DOHH2 (cell line): Measurements from ENCODE around the gene SH3TC2.

Source experiments
- H3F3A ChIP-seq: fragments of 200-600 bp; sonication (generic), shearing (Covaris generic); 2 replicates; pipeline ENCODE4 v1.6.0; 2016; ENCODE audit warnings: antibody characterized with exemption, mild to moderate bottlenecking; ENCODE audit not compliant: control insufficient read depth, insufficient read depth
- H3K27ac ChIP-seq: fragments of 200-600 bp; sonication (generic); 2 replicates; pipeline ENCODE4 v1.5.1; 2014; ENCODE audit warnings: low read depth, mild to moderate bottlenecking, low read length, moderate library complexity
- H3K27me3 ChIP-seq: fragments of 200-600 bp; sonication (generic); 2 replicates; pipeline ENCODE4 v1.6.1; 2014; ENCODE audit warnings: mild to moderate bottlenecking, low read length, mixed read lengths; ENCODE audit not compliant: control insufficient read depth
- H3K36me3 ChIP-seq: fragments of 200-600 bp; sonication (generic); 2 replicates; pipeline ENCODE4 v1.6.1; 2014; ENCODE audit warnings: mild to moderate bottlenecking, low read length, moderate library complexity, mixed read lengths; ENCODE audit not compliant: control insufficient read depth
- H3K4me1 ChIP-seq: fragments of 200-600 bp; sonication (generic); 2 replicates; pipeline ENCODE4 v1.6.1; 2014; ENCODE audit warnings: mild to moderate bottlenecking, low read length, mixed read lengths; ENCODE audit not compliant: control insufficient read depth
- H3K4me2 ChIP-seq: fragments of 200-600 bp; sonication (generic); 2 replicates; pipeline ENCODE4 v1.6.0; 2014; ENCODE audit warnings: mild to moderate bottlenecking, low read length, moderate library complexity
- H3K4me3 ChIP-seq: fragments of 200-600 bp; sonication (generic); 2 replicates; pipeline ENCODE4 v1.5.1; 2014; ENCODE audit warnings: mild to moderate bottlenecking, low read length, mixed read lengths
- H3K79me2 ChIP-seq: fragments of 200-600 bp; sonication (generic); 2 replicates; pipeline ENCODE4 v1.6.1; 2014; ENCODE audit warnings: mild to moderate bottlenecking, low read length, mixed read lengths; ENCODE audit not compliant: control insufficient read depth
- H3K9me2 ChIP-seq: fragments of 200-600 bp; sonication (generic); replicated peaks from 2 replicates; pipeline ENCODE4 v1.6.1; 2014; ENCODE audit warnings: mild to moderate bottlenecking, low read length, mixed read lengths; ENCODE audit not compliant: control insufficient read depth
- H3K9me3 ChIP-seq: fragments of 200-600 bp; sonication (generic); 2 replicates; pipeline ENCODE4 v1.6.1; 2014; ENCODE audit warnings: antibody characterized with exemption, low read length, mixed read lengths; ENCODE audit not compliant: control insufficient read depth, insufficient read depth
- H4K20me1 ChIP-seq: fragments of 200-600 bp; sonication (generic); 2 replicates; pipeline ENCODE4 v1.6.0; 2014; ENCODE audit warnings: low read depth, mild to moderate bottlenecking, antibody characterized with exemption, low read length, moderate library complexity; ENCODE audit not compliant: control insufficient read depth, insufficient read depth
- CTCF ChIP-seq: fragments of 200-600 bp; sonication (generic); IDR thresholded peaks from one replicate; pipeline ENCODE4 v1.5.1; 2014; ENCODE audit warnings: antibody characterized with exemption, mild to moderate bottlenecking, low read depth, low read length; ENCODE audit not compliant: poor library complexity, severe bottlenecking
- EZH2phosphoT487 ChIP-seq: fragments of 200-600 bp; sonication (generic); IDR thresholded peaks from 2 replicates; pipeline ENCODE4 v1.6.1; 2017; ENCODE audit warnings: borderline replicate concordance, mild to moderate bottlenecking, antibody characterized with exemption, low read length, moderate library complexity, mixed read lengths

SH3TC2 gene

GRCh38 chr5:149063017-149063687 is at the start of gene SH3TC2:
Gene SH3TC2 (minus strand): TSS chr5:149063062. CDS start chr5:149063022, 40 bp downstream.
- Histone ChIP-seq H3K4me2 (no peak within 1 kb of the TSS), H3K27me3 (no peaks in the 10 kb centered on the region), H3K36me3 (no peaks in the 10 kb centered on the region), H3K27ac (no peak within 1 kb of the TSS), H4K20me1 (no peaks in the 10 kb centered on the region), H3K4me1 (no peaks in the 10 kb centered on the region), H3K9me3 (no peaks in the 10 kb centered on the region), H3K4me3 (no peak within 1 kb of the TSS), H3K79me2 (no peaks in the 10 kb centered on the region), H3F3A (no peaks in the 10 kb centered on the region), H3K9me2 (no peaks in the 10 kb centered on the region)
- no peak for TF ChIP-seq EZH2phosphoT487
- no peak for TF ChIP-seq CTCF

- Histone ChIP-seq H3K4me3 (no peak overlapping the region), H3K4me2 (no peak overlapping the region), H3K36me3 (no peaks in the 10 kb centered on the region), H3F3A (no peaks in the 10 kb centered on the region), H3K9me2 (no peaks in the 10 kb centered on the region), H3K4me1 (no peaks in the 10 kb centered on the region), H4K20me1 (no peaks in the 10 kb centered on the region), H3K27ac (no peak overlapping the region), H3K79me2 (no peaks in the 10 kb centered on the region), H3K27me3 (peaks cover 10% of the 10 kb centered on the region; the same call in 1 of the 2 replicates), H3K9me3 (no peaks in the 10 kb centered on the region)
- no peak for TF ChIP-seq CTCF
- TF ChIP-seq EZH2phosphoT487: no peak
Observed at GRCh38 chr5:149110406-149110805, 47.5 kb upstream of the SH3TC2 start.

- Histone ChIP-seq H3K36me3 (no peaks in the 10 kb centered on the region), H3K9me3 (no peaks in the 10 kb centered on the region), H3K4me3 (no peak overlapping the region), H3K4me1 (no peaks in the 10 kb centered on the region), H3K27ac (no peak overlapping the region), H3K9me2 (no peaks in the 10 kb centered on the region), H3F3A (no peaks in the 10 kb centered on the region), H3K27me3 (peaks cover 5% of the 10 kb centered on the region; the same call in 1 of the 2 replicates), H4K20me1 (no peaks in the 10 kb centered on the region), H3K4me2 (no peak overlapping the region), H3K79me2 (no peaks in the 10 kb centered on the region)
- TF ChIP-seq EZH2phosphoT487: no peak
- TF ChIP-seq CTCF: no peak
Observed at GRCh38 chr5:149108651-149109280, 45.9 kb upstream of the SH3TC2 start.
